PFSK-1 (cell line): Measurements from ENCODE around the gene DDX50.

Source experiments
- FOXP2 ChIP-seq: optimal IDR thresholded peaks from 2 replicates; pipeline ENCODE3; 2011; ENCODE audit warnings: borderline replicate concordance, control low read depth, inconsistent platforms; ENCODE audit not compliant: insufficient read depth; ENCODE audit errors: extremely low read length, extremely low read depth
- POLR2AphosphoS5 ChIP-seq: IDR thresholded peaks from 2 replicates; pipeline ENCODE4 v1.6.1; 2012; ENCODE audit warnings: low read depth, mild to moderate bottlenecking, control low read depth, low read length, moderate library complexity
- REST ChIP-seq, 2 experiments: IDR thresholded peaks; 2 replicates each; pipeline versions ENCODE4 v1.6.1 to v1.8.0; 2011 to 2012; ENCODE audit warnings: low read depth in 2 of 2, low read length in 2 of 2, control low read depth in 1 of 2, inconsistent platforms in 1 of 2, mild to moderate bottlenecking in 1 of 2, moderate library complexity in 1 of 2; ENCODE audit not compliant: insufficient read depth in 1 of 2
- SIN3A ChIP-seq: IDR thresholded peaks from 2 replicates; pipeline ENCODE4 v1.6.1; 2012; ENCODE audit warnings: mild to moderate bottlenecking, low read length, moderate library complexity, borderline replicate concordance; ENCODE audit not compliant: insufficient read depth
- TAF1 ChIP-seq: IDR thresholded peaks from 2 replicates; pipeline ENCODE4 v1.6.1; 2012; ENCODE audit warnings: low read length, control low read depth, borderline replicate concordance; ENCODE audit not compliant: insufficient read depth

Gene DDX50

GRCh38 chr10:68876246-68877138 lies 24.6 kb upstream of the DDX50 start:
- no peak for TF ChIP-seq REST (IDR thresholded peaks at IDR 0.05; ENCODE audit: insufficient read depth in 1 of 2, low read depth in 2 of 2, low read length in 2 of 2)
- no peak for TF ChIP-seq FOXP2
- TF ChIP-seq SIN3A = no peak
- TF ChIP-seq POLR2AphosphoS5 = no peak

GRCh38 chr10:68877482-68878110 lies 23.5 kb upstream of the DDX50 start:
- TF ChIP-seq POLR2AphosphoS5 = no peak
- no peak for TF ChIP-seq SIN3A
- no peak for TF ChIP-seq REST (IDR thresholded peaks at IDR 0.05; ENCODE audit: insufficient read depth in 1 of 2, low read depth in 2 of 2, low read length in 2 of 2)
- no peak for TF ChIP-seq FOXP2
- TF ChIP-seq TAF1 = no peak

- TF ChIP-seq POLR2AphosphoS5 = no peak
- no peak for TF ChIP-seq FOXP2
- TF ChIP-seq REST (IDR thresholded peaks at IDR 0.05; ENCODE audit: insufficient read depth in 1 of 2, low read depth in 2 of 2, low read length in 2 of 2) = no peak
These were observed 22.6 kb upstream of the DDX50 start for GRCh38 chr10:68878496-68878895.

- TF ChIP-seq REST (IDR thresholded peaks at IDR 0.05; ENCODE audit: insufficient read depth in 1 of 2, low read depth in 2 of 2, low read length in 2 of 2) = no peak
- no peak for TF ChIP-seq POLR2AphosphoS5
- no peak for TF ChIP-seq FOXP2
- no peak for TF ChIP-seq SIN3A
- no peak for TF ChIP-seq TAF1
These were observed 21.5 kb upstream of the DDX50 start for GRCh38 chr10:68879628-68880027.

GRCh38 chr10:68880181-68880580 lies 20.9 kb upstream of the DDX50 start:
- TF ChIP-seq FOXP2 = no peak
- no peak for TF ChIP-seq SIN3A
- TF ChIP-seq REST (IDR thresholded peaks at IDR 0.05; ENCODE audit: insufficient read depth in 1 of 2, low read depth in 2 of 2, low read length in 2 of 2) = no peak
